GM21529 (cell line): Measurements from ENCODE around the gene HORMAD1.
A peak's percentile ranks its signal among the peaks of the same experiment; 100 is the strongest.
"Not testable (repeated sequence)": the region's sequence is repeated elsewhere in the genome, so short reads cannot be mapped to it uniquely, and the experiment has no call there.

Experiments
- ATAC-seq: cut with Tn5 transposase; IDR thresholded peaks from one replicate; pipeline ENCODE4 v1.9.1; 2021; ENCODE audit not compliant: unreplicated experiment

HORMAD1 gene

DNA sequence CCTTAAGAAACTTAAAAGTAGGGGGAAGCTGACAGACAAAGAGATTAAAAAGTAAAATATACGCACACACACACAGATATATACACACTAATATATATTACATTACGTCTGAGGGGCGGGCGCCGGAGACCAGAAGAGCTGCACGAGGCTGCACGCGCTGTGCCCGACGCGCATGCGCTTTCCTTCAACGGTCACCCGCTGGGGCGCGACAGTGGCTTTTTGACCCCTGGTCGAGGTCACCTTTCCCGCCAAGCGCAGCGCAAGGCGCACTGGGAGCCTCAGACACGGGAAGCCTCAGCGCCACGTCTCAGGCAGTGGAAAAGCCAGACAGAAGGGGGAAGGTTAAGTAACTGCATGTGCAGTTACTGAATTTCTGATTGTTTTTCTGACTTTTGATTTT is at the start of gene HORMAD1:
HORMAD1 (minus strand) TSS at position 193 of the 400 bp plus-strand sequence. CDS start 1,390 bp downstream, outside the sequence.
- ATAC-seq: no peak

DNA sequence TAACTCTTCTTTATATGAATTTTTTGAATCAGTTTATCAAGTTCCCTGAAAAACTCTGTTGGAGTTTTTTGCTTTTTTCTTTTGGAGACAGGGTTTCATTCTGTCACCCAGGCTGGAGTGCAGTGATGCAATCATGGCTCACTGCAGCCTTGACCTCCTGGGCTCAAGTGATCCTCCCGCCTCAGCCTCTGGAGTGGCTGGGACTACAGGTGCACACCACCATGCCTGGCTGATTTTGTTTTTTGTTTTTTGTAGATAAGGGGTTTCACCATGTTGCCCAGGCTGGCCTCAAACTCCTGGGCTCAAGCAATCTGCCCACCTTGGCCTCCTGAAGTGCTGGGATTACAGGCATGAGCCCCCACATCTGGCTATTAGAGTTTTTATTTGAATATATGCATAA is 47.0 kb upstream of the HORMAD1 start:
- not testable (repeated sequence) for ATAC-seq

GRCh38 chr1:150765977-150766301 is 45.2 kb upstream of the HORMAD1 start:
- ATAC-seq: peak; percentile 5

GRCh38 chr1:150765296-150765976 is 44.7 kb upstream of the HORMAD1 start, which contains the start of gene CTSS:
Gene CTSS (minus strand): TSS chr1:150765778. CDS start chr1:150764763, 1,015 bp downstream.
- ATAC-seq: peak; percentile 92

DNA sequence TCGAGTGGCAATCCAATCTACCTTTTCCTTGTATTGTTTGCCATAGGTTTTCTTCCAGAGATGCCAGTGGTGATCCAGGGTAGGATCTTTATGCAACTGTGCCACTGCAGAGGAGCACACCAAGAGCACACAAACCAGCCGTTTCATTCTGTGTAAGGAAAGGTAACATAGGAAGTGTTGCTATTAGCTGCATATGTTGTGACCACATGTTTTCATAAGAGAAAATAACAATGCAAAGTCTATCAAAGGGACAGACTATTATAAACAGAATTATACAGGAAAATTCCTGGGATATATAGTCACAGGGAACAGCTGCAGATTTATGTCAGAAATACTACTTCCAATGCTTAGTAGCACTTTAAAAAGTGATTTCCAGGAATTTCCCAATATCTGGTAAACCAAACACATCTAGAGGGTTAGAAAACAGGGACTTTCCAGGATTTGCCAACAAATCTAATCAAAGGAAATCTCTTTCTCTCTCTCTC is 44.0 kb upstream of the HORMAD1 start:
- ATAC-seq: no peak

GRCh38 chr1:150763018-150763417 is 42.3 kb upstream of the HORMAD1 start:
- no peak for ATAC-seq

- no peak for ATAC-seq
Measured at GRCh38 chr1:150762552-150762951, 41.9 kb upstream of the HORMAD1 start.

DNA sequence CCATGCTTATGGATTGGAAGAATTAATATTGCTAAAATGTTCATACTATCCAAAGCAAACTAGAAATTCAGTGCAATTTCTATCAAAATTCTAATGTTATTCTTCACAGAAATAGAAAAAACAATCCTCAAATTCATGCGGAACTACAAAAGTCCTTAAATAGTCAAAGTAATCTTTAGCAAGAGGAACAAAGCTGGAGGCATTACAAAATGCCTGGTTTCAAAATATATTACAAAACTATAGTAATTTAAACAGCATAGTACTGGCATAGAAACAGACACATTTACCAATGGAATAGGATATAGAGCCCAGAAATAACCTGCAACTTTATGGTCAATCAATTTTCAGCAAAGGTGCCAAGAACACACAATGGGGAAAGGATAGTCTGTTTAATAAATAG is 41.1 kb upstream of the HORMAD1 start:
- no peak for ATAC-seq

- ATAC-seq: no peak
Measured at GRCh38 chr1:150760013-150760412, 39.3 kb upstream of the HORMAD1 start.

DNA sequence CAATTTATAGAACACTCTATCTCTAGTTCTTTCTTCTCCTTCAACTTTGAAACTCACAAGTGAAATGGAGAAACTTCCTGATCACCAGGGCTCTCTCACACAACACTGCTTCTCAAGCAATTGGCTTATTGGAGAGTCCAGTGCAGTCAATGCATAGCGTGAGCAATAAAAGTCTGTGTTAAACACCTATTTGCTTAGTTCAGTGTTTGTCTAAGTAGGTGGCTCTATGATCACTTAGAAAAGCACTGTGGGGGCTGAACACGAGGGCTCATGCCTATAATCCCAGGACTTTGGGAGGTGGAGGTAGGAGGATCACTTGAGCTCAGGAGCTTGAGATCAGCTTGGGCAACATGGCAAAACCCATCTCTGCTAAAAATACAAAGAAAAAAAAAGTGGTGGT is 32.7 kb upstream of the HORMAD1 start:
- no peak for ATAC-seq

- no peak for ATAC-seq
Measured at GRCh38 chr1:150751443-150751842, 30.7 kb upstream of the HORMAD1 start.

- ATAC-seq: no peak
Measured at GRCh38 chr1:150749720-150750311, 29.1 kb upstream of the HORMAD1 start.

DNA sequence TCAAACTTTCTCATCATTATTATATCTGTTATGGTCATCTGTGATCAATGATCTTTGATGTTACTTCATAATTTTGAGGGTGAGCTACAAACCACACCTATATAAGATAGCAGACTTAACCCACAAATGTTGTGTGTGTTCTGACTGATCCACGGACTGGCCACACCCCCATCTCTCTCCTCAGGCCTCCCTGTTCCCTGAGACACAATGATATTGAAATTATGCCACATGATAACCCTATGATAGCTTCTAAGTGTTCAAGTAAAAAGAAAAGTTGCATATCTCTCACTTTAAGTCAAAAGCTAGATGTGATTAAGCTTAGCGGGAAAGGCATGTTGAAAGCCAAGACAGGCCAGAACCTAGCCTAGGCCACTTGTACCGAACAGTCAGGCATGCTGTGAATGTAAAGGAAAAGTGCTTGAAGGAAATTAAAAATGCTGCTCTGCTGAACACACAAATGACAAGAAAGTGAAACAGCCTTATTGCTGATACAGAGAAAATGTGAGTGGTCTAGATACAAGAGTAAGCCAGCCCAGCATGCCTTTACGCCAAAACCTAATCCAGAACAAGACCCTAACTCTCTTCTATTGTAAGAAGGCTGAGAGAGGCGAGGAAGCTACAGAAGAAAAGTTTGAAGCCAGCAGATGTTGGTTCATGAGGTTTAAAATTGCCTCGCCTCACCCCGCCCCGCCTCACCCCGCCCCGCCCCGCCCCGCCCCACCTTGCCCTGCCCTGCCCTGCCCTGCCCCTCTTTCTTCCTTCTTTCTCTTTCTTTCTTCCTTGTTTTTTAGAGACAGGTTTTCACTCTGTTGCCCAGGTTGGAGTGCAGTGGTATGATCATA is 28.4 kb upstream of the HORMAD1 start:
- ATAC-seq: no peak

DNA sequence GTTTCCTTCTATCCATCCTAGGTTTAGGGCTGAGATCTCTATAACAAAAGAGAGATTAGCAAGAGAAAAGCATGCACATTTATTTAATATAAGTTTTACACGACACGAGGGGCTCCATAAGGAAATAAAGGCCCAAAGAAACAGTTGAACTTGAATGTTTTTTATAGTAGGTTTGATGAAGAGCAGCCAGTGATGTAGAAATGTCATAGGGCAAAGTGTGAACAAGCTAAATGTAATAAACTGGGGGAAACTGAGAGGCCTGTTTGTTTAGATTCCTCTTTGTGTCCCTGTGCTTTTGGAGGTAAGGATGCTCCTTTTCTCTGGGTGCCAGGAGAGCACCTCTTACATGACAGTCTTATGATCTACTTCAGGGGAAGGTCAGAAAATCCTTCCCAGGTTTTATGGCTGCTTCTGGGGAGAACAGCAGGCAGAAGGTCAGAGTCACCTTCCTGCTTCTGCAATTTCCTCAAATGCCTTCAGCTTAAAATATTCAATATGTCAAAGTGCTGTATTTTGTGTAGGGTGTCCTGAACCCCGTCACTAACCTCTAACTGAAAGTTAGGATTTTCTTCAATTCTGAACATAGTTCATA is 9.5 kb upstream of the HORMAD1 start:
- ATAC-seq: no peak

DNA sequence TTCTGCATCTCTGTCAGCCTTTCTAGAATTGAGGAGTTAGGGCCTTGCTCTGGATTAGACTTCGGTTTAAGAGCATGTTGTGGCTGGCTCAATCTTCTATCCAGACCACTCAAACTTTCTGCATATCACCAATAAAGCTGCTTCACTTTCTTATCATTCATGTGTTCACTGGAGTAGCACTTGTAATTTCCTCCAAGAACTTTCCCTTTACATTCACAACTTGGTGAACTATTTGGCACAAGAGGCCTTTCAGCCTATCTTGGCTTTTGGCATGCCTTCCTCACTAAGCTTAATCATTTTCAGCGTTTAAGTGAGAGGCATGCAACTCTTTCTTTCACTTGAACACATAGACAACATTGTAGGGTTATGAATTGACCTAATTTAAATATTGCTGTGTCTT is 3.6 kb upstream of the HORMAD1 start:
- no peak for ATAC-seq

GRCh38 chr1:150720098-150720497 is 597 bp downstream of the HORMAD1 start:
- ATAC-seq: no peak

DNA sequence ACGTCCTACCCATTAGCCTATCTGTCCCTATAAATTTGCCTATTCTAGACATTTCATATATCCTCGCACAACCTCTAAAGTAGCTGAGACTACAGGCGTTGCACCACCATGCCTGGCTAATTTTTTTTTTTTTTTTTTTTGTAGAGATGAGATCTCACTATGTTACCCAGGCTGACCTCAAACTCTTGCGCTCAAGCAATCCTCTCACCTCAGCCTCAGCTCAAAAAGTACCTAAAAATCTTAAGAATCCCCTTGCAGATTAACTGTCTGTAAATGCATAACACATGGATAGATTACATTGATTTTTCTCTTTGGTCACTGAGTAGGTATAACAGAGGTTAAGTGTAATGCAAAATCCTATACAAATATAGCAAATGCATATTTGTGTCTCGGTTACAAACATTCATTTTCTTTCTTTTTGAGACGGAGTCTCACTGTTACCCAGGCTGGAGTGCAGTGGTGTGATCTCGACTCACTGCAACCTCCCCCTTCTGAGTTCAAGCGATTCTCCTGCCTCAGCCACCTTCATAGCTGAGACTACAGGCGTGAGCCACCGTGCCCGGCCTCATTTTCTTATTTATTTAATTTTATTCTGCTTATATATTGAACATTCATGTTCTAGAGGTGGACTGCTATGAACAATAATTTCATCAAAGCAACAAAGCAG is 2.3 kb downstream of the HORMAD1 start:
- ATAC-seq: no peak

GRCh38 chr1:150709031-150709430 is 11.7 kb downstream of the HORMAD1 start:
- ATAC-seq: not testable (repeated sequence)

DNA sequence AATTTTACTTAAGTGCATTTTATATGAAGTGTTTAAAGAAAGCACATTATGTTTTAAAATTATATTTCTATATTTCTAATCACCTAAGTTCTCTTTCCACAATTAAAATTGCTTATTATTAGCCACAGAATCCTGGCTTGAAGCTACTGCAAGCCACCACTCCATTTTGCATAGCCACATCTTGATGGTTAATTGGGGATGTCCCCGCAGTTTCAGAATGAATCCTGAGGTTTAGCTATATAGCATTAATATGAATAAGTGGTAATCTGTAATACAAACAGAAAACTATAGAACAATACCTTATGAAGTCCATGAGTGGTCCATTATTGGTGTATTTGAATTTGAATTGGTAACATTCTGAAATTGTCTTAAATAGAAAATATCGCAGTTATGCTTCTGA is 12.1 kb downstream of the HORMAD1 start:
- no peak for ATAC-seq

GRCh38 chr1:150706091-150706490 is 14.6 kb downstream of the HORMAD1 start:
- ATAC-seq: no peak

DNA sequence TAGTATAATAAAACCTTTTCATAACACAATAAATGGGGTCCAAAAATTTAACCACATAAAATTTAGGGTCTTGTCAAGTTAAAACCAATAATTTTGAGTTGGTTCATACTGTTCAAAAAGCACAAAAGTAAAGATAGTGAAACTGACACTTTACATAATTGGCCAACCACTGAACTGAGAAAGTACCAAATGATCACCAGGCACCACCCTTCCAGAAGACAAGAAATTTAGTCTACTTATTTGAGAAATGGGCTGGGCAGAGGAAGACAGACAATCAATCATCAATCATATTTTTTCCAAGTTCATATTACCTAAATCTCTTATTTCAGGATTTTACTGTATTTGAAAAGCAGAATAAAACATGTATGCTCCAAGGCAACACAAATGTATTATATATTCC is 17.3 kb downstream of the HORMAD1 start:
- ATAC-seq: no peak
